ENCODE data around the gene ANKMY2. TPM values are rescaled to one million over a fixed set of nuclear protein-coding genes. Genes with fewer than 3 reads are reported as not detected.

ANKMY2 gene
- polyA plus RNA-seq, 1 experiment = 31.8 TPM

DNA sequence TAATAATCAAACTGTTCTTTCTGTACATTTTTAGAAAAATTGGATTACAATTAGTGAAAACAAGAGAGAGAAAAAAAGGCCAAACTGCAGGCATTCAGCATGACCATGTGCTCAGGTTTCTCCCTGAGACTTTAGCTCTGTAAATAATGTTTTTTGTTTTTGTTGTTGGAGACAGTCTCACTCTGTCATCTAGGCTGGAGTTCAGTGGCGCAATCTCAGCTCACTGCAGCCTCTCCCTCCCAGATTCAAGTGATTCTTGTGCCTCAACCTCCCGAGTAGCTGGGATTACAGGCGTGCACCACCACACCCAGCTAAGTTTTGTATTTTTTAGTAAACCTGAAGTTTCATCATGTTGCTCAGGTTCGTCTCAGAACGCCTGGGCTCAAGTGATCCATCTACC is 23.4 kb upstream of the ANKMY2 start:
- TF ChIP-seq CTCF (IDR thresholded peaks at IDR 0.05; ENCODE audit: low read depth, low read length) = no peak
- H3K9me3 ChIP-seq (ENCODE audit: control insufficient read depth, insufficient read depth, low read length) = no peaks in the 10 kb centered on the region
- peak overlapping the region; percentile 52 for H3K27ac ChIP-seq (ENCODE audit: low read depth, low read length)
- no peaks in the 10 kb centered on the region for H3K27me3 ChIP-seq (ENCODE audit: control insufficient read depth, insufficient read depth, low read length)
- no peak overlapping the region for H3K4me3 ChIP-seq (ENCODE audit: low read depth, low read length)
- ChIA-PET POLR2A (interaction anchor here (0.7 kb wide), 1 partner anchor 16 kb away, joined by 5 read pairs; no protein-coding TSS in a partner anchor), CTCF (interaction anchor here (0.9 to 1.5 kb wide), 3 partner anchors 20 to 249 kb away, joined by 3 to 4 read pairs (median 4); partner anchors contain the start of gene BZW2)
- no peak for DNase-seq (ENCODE audit: low read depth, low spot score)

- Histone ChIP-seq H3K4me3 (ENCODE audit: low read depth, low read length) (no peak overlapping the region), H3K27ac (ENCODE audit: low read depth, low read length) (peak overlapping the region; percentile 59), H3K9me3 (ENCODE audit: control insufficient read depth, insufficient read depth, low read length) (no peaks in the 10 kb centered on the region), H3K27me3 (ENCODE audit: control insufficient read depth, insufficient read depth, low read length) (no peaks in the 10 kb centered on the region)
- ChIA-PET POLR2A (interaction anchor here (0.7 to 1.4 kb wide), 3 partner anchors 11 to 22 kb away, joined by 5 to 13 read pairs (median 6); partner anchors contain the start of genes ANKMY2 and BZW2), CTCF (interaction anchor here (0.6 to 1.5 kb wide), 9 partner anchors 10 to 250 kb away, joined by 3 to 5 read pairs (median 4); partner anchors contain the start of gene BZW2)
- TF ChIP-seq CTCF (IDR thresholded peaks at IDR 0.05; ENCODE audit: low read depth, low read length) = peak; percentile 33; the same call in 1 of the 2 replicates
- peak; percentile 95 for DNase-seq (ENCODE audit: low read depth, low spot score)
These were observed 22.7 kb upstream of the ANKMY2 start for GRCh38 chr7:16668049-16668858.

DNA sequence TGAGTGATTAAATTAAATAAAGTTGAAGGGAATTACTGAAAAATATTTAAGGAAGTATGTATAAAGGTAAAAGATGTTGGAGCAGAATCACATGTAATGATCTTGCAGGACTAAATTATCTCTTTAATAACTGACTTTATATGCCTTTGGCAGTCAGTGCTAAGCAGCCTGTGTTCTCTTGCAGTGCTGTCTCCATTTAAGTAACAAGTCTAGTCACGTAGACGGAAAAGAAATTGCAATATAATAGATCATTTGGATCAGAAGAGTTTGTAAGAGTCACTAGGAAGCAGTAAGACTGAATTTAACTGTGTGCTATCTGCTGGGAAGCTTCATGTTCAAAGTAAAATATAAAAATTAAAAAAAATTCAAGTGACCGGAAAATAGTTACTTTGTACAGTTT is 21.8 kb upstream of the ANKMY2 start:
- no peak for TF ChIP-seq CTCF (IDR thresholded peaks at IDR 0.05; ENCODE audit: low read depth, low read length)
- Histone ChIP-seq H3K27ac (ENCODE audit: low read depth, low read length) (no peak overlapping the region), H3K27me3 (ENCODE audit: control insufficient read depth, insufficient read depth, low read length) (no peaks in the 10 kb centered on the region), H3K4me3 (ENCODE audit: low read depth, low read length) (no peak overlapping the region), H3K9me3 (ENCODE audit: control insufficient read depth, insufficient read depth, low read length) (no peaks in the 10 kb centered on the region)
- DNase-seq (ENCODE audit: low read depth, low spot score) = no peak
- ChIA-PET CTCF (interaction anchor here (0.7 to 1.5 kb wide), 7 partner anchors 9 to 247 kb away, joined by 3 to 4 read pairs (median 4); partner anchors contain the start of gene BZW2), POLR2A (interaction anchor here (1.1 to 1.4 kb wide), 2 partner anchors 10 to 21 kb away, joined by 6 to 13 read pairs; partner anchors contain the start of genes ANKMY2 and BZW2)

- Histone ChIP-seq H3K9me3 (ENCODE audit: control insufficient read depth, insufficient read depth, low read length) (no peaks in the 10 kb centered on the region), H3K4me3 (ENCODE audit: low read depth, low read length) (no peak overlapping the region), H3K27me3 (ENCODE audit: control insufficient read depth, insufficient read depth, low read length) (no peaks in the 10 kb centered on the region), H3K27ac (ENCODE audit: low read depth, low read length) (no peak overlapping the region)
- POLR2A ChIA-PET = no interaction called here
- TF ChIP-seq CTCF (IDR thresholded peaks at IDR 0.05; ENCODE audit: low read depth, low read length) = no peak
- DNase-seq (ENCODE audit: low read depth, low spot score) = no peak
- CTCF ChIA-PET = no interaction called here
These were observed 16.4 kb upstream of the ANKMY2 start for GRCh38 chr7:16661924-16662323.
